ENCODE data around the gene STX16. TPM values are rescaled to one million over a fixed set of nuclear protein-coding genes. Genes with fewer than 3 reads are reported as not detected.

STX16 gene
- total RNA-seq, 3 donors from 2014 or later = 42.2 to 70.4 (median 43.1) TPM

DNA sequence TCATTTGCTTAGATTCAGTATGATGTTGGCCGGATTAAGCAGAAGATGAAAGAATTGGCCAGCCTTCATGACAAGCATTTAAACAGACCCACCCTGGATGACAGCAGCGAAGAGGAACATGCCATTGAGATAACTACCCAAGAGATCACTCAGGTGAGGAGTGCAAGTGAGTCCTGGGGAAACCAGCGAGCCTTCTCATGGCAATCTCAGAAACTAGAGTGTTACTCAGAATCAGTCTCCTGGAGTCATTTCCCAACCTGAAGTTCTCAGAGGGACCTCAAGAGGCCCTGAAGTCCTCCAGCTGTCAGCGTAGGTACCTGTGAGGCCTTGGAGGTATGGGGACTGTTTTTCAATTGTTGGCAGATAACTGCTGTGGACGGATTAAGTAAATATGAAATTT lies 16.9 kb downstream of the STX16 start:
- TF ChIP-seq CTCF (IDR thresholded peaks at IDR 0.05) = no peak
- intact Hi-C loops (cut with DNase I, micrococcal nuclease) = no loop called here
- Histone ChIP-seq H3K36me3 (ENCODE audit: low read depth) (no peaks in the 10 kb centered on the region), H3K4me3 (no peak overlapping the region), H3K4me1 (ENCODE audit: low read depth) (no peaks in the 10 kb centered on the region), H3K9me3 (no peaks in the 10 kb centered on the region)
- no peak for ATAC-seq
- DNase-seq = no peak

DNA sequence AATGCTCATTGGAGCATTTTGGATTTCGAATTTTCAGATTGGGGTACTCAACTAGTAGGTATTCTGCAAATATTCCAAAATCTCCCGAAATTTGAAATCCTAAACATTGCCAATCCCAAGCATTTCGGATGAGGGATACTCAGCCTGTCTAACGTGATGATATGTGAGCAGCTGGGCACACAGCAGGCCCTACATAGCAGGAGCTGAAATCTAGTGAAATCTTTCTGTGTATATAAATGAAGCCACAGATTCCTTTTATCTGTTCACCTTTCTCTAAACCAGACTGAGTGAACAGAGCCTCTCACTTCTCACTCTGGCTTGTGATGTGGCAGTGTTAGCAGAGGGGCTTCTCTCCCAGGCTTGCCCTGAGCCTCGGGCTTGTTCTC lies 17.8 kb downstream of the STX16 start:
- no peaks in the 10 kb centered on the region for H3K4me1 ChIP-seq (ENCODE audit: low read depth)
- H3K36me3 ChIP-seq (ENCODE audit: low read depth) = peaks cover 2% of the 10 kb centered on the region
- DNase-seq (no peak), ATAC-seq (no peak)
- H3K4me3 ChIP-seq = no peak overlapping the region
- no peak for TF ChIP-seq CTCF (IDR thresholded peaks at IDR 0.05)
- intact Hi-C loops (cut with DNase I, micrococcal nuclease) = no loop called here
- H3K9me3 ChIP-seq = no peaks in the 10 kb centered on the region

- no peaks in the 10 kb centered on the region for H3K9me3 ChIP-seq
- peaks cover 8% of the 10 kb centered on the region for H3K36me3 ChIP-seq (ENCODE audit: low read depth)
- ATAC-seq = no peak
- no peak for TF ChIP-seq CTCF (IDR thresholded peaks at IDR 0.05)
- no peak overlapping the region for H3K4me3 ChIP-seq
- intact Hi-C loops (cut with DNase I, micrococcal nuclease) = no loop called here
- no peaks in the 10 kb centered on the region for H3K4me1 ChIP-seq (ENCODE audit: low read depth)
- DNase-seq = no peak
Measured at GRCh38 chr20:58669287-58670006, 18.4 kb downstream of the STX16 start.

- TF ChIP-seq CTCF (IDR thresholded peaks at IDR 0.05) = no peak
- H3K4me1 ChIP-seq (ENCODE audit: low read depth) = no peaks in the 10 kb centered on the region
- no peak overlapping the region for H3K4me3 ChIP-seq
- H3K9me3 ChIP-seq = no peaks in the 10 kb centered on the region
- DNase-seq (no peak), ATAC-seq (no peak)
- peaks cover 8% of the 10 kb centered on the region for H3K36me3 ChIP-seq (ENCODE audit: low read depth)
- intact Hi-C loops (cut with DNase I, micrococcal nuclease) = no loop called here
Measured at GRCh38 chr20:58670102-58670501, 19.0 kb downstream of the STX16 start.

DNA sequence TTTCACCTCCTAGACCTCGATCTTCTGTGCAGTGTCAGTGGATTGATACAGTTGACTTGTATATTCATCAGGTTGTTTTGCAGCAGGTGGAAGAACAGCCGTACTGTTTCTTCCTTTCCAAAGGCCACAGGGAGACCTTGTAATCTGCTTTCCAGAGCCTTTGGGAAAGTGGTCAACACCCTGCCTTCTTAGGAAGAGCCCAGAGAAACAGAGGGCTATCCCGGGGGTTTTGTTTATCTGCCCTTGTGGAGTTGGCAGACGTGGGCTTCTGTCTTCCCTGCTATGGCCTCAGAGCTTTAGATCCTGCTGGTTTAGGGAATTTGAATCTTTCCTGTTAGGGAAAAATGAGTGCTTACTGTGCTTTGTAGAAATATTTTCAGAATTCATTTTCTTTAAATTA lies 19.6 kb downstream of the STX16 start:
- intact Hi-C loops (cut with DNase I, micrococcal nuclease) = no loop called here
- DNase-seq (no peak), ATAC-seq (no peak)
- H3K4me1 ChIP-seq (ENCODE audit: low read depth) = no peaks in the 10 kb centered on the region
- no peaks in the 10 kb centered on the region for H3K9me3 ChIP-seq
- peaks cover 8% of the 10 kb centered on the region for H3K36me3 ChIP-seq (ENCODE audit: low read depth)
- TF ChIP-seq CTCF (IDR thresholded peaks at IDR 0.05) = no peak
- no peak overlapping the region for H3K4me3 ChIP-seq

DNA sequence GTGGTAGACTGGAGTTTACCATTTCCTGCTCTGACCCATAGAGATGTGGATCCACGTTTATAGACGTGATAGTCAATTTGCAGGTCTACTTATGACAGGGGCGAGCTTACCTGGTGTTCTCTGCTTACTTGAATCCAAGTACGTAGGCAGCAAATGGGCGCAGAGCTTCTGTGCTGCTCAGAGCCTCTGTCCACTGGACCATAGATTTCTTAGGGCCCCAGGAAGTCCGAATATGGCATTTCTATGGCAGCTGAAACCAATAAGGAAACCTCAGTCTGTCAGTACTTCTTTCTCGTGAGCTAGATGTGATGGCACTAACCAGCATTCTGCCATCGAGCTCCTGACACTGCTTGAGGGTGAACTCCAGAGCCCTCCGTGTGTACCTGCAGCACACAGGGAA lies 22.0 kb downstream of the STX16 start:
- H3K4me3 ChIP-seq = no peak overlapping the region
- intact Hi-C loops (cut with DNase I, micrococcal nuclease) = no loop called here

More for the DNA sequence above, 22.0 kb downstream of the STX16 start:
- no peak for DNase-seq
- TF ChIP-seq CTCF (IDR thresholded peaks at IDR 0.05) = no peak
- Histone ChIP-seq H3K36me3 (ENCODE audit: low read depth) (peaks cover 8% of the 10 kb centered on the region), H3K9me3 (no peaks in the 10 kb centered on the region), H3K4me1 (ENCODE audit: low read depth) (no peaks in the 10 kb centered on the region)
- no peak for ATAC-seq
